Mesenchymal stem cell (in vitro differentiated cells and primary cell): ENCODE measurements around the gene ARHGEF17.
A peak's percentile ranks its signal among the peaks of the same experiment; 100 is the strongest.

Source experiments
- DNase-seq: peaks from one replicate; pipeline ENCODE4 v3.0.0-alpha.2; 2013
- H2AFZ ChIP-seq: one replicate; pipeline ENCODE4 v1.6.1; 2013; ENCODE audit warnings: low read depth, mild to moderate bottlenecking, control low read depth, inconsistent platforms, low read length, moderate library complexity
- H2AK5ac ChIP-seq: 2 replicates; pipeline ENCODE4 v1.6.1; 2013; ENCODE audit warnings: low read length, moderate library complexity, mild to moderate bottlenecking, inconsistent platforms; ENCODE audit not compliant: severe bottlenecking
- H2BK120ac ChIP-seq: one replicate; pipeline ENCODE4 v1.6.1; 2013; ENCODE audit warnings: low read depth, mild to moderate bottlenecking, inconsistent platforms, low read length, moderate library complexity
- H2BK12ac ChIP-seq, 2 experiments: one replicate each; pipeline ENCODE4 v1.6.1; 2013; ENCODE audit warnings: inconsistent platforms in 2 of 2, low read length in 2 of 2, mild to moderate bottlenecking in 2 of 2, moderate library complexity in 2 of 2, control low read depth in 1 of 2
- H2BK15ac ChIP-seq: one replicate; pipeline ENCODE4 v1.6.1; 2013; ENCODE audit warnings: mild to moderate bottlenecking, low read depth, inconsistent platforms; ENCODE audit not compliant: poor library complexity, severe bottlenecking
- H2BK5ac ChIP-seq: 2 replicates; pipeline ENCODE4 v1.6.1; 2013; ENCODE audit warnings: low read depth, mild to moderate bottlenecking, low read length, control low read depth, inconsistent platforms; ENCODE audit not compliant: poor library complexity, severe bottlenecking
- H3K14ac ChIP-seq, 2 experiments: one replicate each; pipeline ENCODE4 v1.6.1; 2013; ENCODE audit warnings: inconsistent platforms in 2 of 2, low read length in 2 of 2, control low read depth in 1 of 2, mild to moderate bottlenecking in 1 of 2, moderate library complexity in 1 of 2
- H3K18ac ChIP-seq, 2 experiments: one replicate each; pipeline ENCODE4 v1.6.1; 2013; ENCODE audit warnings: inconsistent platforms in 2 of 2, low read length in 2 of 2, control low read depth in 1 of 2, low read depth in 1 of 2, mild to moderate bottlenecking in 1 of 2
- H3K23ac ChIP-seq, 2 experiments: one replicate each; pipeline ENCODE4 v1.6.1; 2013; ENCODE audit warnings: inconsistent platforms in 2 of 2, low read length in 2 of 2, mild to moderate bottlenecking in 2 of 2, moderate library complexity in 2 of 2, control low read depth in 1 of 2
- H3K27ac ChIP-seq: 2 replicates; pipeline ENCODE4 v1.5.1; 2013; ENCODE audit warnings: mild to moderate bottlenecking, moderate library complexity, low read length, control low read depth, inconsistent platforms; ENCODE audit not compliant: poor library complexity, severe bottlenecking
- H3K27me3 ChIP-seq, 2 experiments: 2 replicates each; pipeline versions ENCODE4 v1.6.1 to v1.7.0; 2013; ENCODE audit warnings: low read length in 2 of 2, mild to moderate bottlenecking in 2 of 2, moderate library complexity in 2 of 2, control low read depth in 1 of 2, inconsistent platforms in 1 of 2; ENCODE audit not compliant: control insufficient read depth in 1 of 2, insufficient read depth in 1 of 2
- H3K36me3 ChIP-seq, 2 experiments: 2 replicates each; pipeline versions ENCODE4 v1.6.1 to v1.7.0; 2013; ENCODE audit warnings: low read length in 2 of 2, control low read depth in 1 of 2, inconsistent platforms in 1 of 2, low read depth in 1 of 2, mild to moderate bottlenecking in 1 of 2; ENCODE audit not compliant: insufficient read depth in 2 of 2, control insufficient read depth in 1 of 2
- H3K4ac ChIP-seq, 2 experiments: one replicate each; pipeline ENCODE4 v1.6.1; 2013; ENCODE audit warnings: inconsistent platforms in 2 of 2, low read length in 2 of 2, mild to moderate bottlenecking in 2 of 2, moderate library complexity in 2 of 2, control low read depth in 1 of 2, low read depth in 1 of 2
- H3K4me1 ChIP-seq: 2 replicates; pipeline ENCODE4 v1.6.1; 2013; ENCODE audit warnings: low read depth, low read length, control low read depth; ENCODE audit not compliant: control insufficient read depth, insufficient read depth
- H3K4me2 ChIP-seq: 2 replicates; pipeline ENCODE4 v1.6.1; 2013; ENCODE audit warnings: low read length, mild to moderate bottlenecking, inconsistent platforms; ENCODE audit not compliant: poor library complexity, severe bottlenecking
- H3K4me3 ChIP-seq, 2 experiments: 2 replicates each; pipeline versions ENCODE4 v1.5.1 to v1.7.0; 2013; ENCODE audit warnings: low read length in 2 of 2, mild to moderate bottlenecking in 2 of 2, control low read depth in 1 of 2, low read depth in 1 of 2; ENCODE audit not compliant: insufficient read depth in 1 of 2
- H3K79me1 ChIP-seq: replicated peaks from 2 replicates; pipeline ENCODE4 v1.6.1; 2013; ENCODE audit warnings: mild to moderate bottlenecking, control low read depth, low read length, inconsistent platforms; ENCODE audit not compliant: poor library complexity, severe bottlenecking
- H3K9ac ChIP-seq: 2 replicates; pipeline ENCODE4 v1.7.0; 2013; ENCODE audit warnings: mild to moderate bottlenecking, low read length, moderate library complexity
- H3K9me3 ChIP-seq: 2 replicates; pipeline ENCODE4 v1.7.0; 2013; ENCODE audit warnings: mild to moderate bottlenecking, low read length; ENCODE audit not compliant: control insufficient read depth
- H4K8ac ChIP-seq: one replicate; pipeline ENCODE4 v1.6.1; 2013; ENCODE audit warnings: inconsistent platforms, mild to moderate bottlenecking, low read length, moderate library complexity
- H4K91ac ChIP-seq: one replicate; pipeline ENCODE4 v1.6.1; 2013; ENCODE audit warnings: mild to moderate bottlenecking, low read length, inconsistent platforms
- WGBS: methylation state at CpG from one replicate; pipeline ENCODE4 v1.1.7; 2013; ENCODE audit warnings: mixed read lengths; 5-methylcytosine and 5-hydroxymethylcytosine counted together

The ARHGEF17 gene

GRCh38 chr11:73395297-73396208, 87.5 kb downstream of the ARHGEF17 start:
- Histone ChIP-seq H3K4me3 (no peak overlapping the region), H3K27me3 (no peaks in the 10 kb centered on the region), H3K23ac (no peak overlapping the region), H2BK5ac (no peak overlapping the region), H3K79me1 (peaks cover 12% of the 10 kb centered on the region), H3K36me3 (peaks cover 0 to 45% of the 10 kb centered on the region in 2 experiments), H3K18ac (no peak overlapping the region), H2BK12ac (no peak overlapping the region), H3K9me3 (no peaks in the 10 kb centered on the region), H2AK5ac (no peak overlapping the region), H2BK120ac (no peak overlapping the region), H3K27ac (no peak overlapping the region), H2BK15ac (no peak overlapping the region), H3K4ac (no peak overlapping the region), H4K8ac (no peak overlapping the region), H2AFZ (no peak overlapping the region), H3K14ac (no peak overlapping the region), H3K4me1 (peaks cover 15% of the 10 kb centered on the region), H3K4me2 (no peak overlapping the region), H3K9ac (peak overlapping the region; percentile 11), H4K91ac (no peak overlapping the region)
- no peak for DNase-seq
- 95% methylated on average over 21 of the region's 22 CpGs for WGBS

- H2BK5ac ChIP-seq: no peak overlapping the region
- peaks cover 5% of the 10 kb centered on the region for H3K79me1 ChIP-seq
- no peak overlapping the region for H3K27ac ChIP-seq
- no peaks in the 10 kb centered on the region for H3K9me3 ChIP-seq
- no peak overlapping the region for H2AK5ac ChIP-seq
- no peaks in the 10 kb centered on the region for H3K27me3 ChIP-seq
- H4K91ac ChIP-seq: no peak overlapping the region
- no peak overlapping the region for H2BK15ac ChIP-seq
- no peak overlapping the region for H3K4me2 ChIP-seq
- H3K4ac ChIP-seq: no peak overlapping the region
- H2BK12ac ChIP-seq: no peak overlapping the region
- no peak overlapping the region for H4K8ac ChIP-seq
- H3K4me1 ChIP-seq: peaks cover 14% of the 10 kb centered on the region
- 93% methylated on average over 5 of the region's 6 CpGs for WGBS
- no peak overlapping the region for H3K14ac ChIP-seq
- no peak overlapping the region for H2AFZ ChIP-seq
- no peak overlapping the region for H3K23ac ChIP-seq
- no peak overlapping the region for H2BK120ac ChIP-seq
- no peak for DNase-seq
- no peak overlapping the region for H3K18ac ChIP-seq
- H3K36me3 ChIP-seq: peaks cover 0 to 45% of the 10 kb centered on the region in 2 experiments
- H3K9ac ChIP-seq: peak overlapping the region; percentile 11
- H3K4me3 ChIP-seq: no peak overlapping the region
Measured at GRCh38 chr11:73396251-73396930, 88.3 kb downstream of the ARHGEF17 start.

- no peak overlapping the region for H4K8ac ChIP-seq
- no peak overlapping the region for H2BK120ac ChIP-seq
- no peak overlapping the region for H3K4me3 ChIP-seq
- H3K79me1 ChIP-seq: peaks cover 5% of the 10 kb centered on the region
- H2AK5ac ChIP-seq: no peak overlapping the region
- no peak overlapping the region for H2BK12ac ChIP-seq
- H3K27ac ChIP-seq: no peak overlapping the region
- H3K27me3 ChIP-seq: no peaks in the 10 kb centered on the region
- no peak overlapping the region for H2BK15ac ChIP-seq
- peaks cover 0 to 47% of the 10 kb centered on the region in 2 experiments for H3K36me3 ChIP-seq
- no peak overlapping the region for H3K18ac ChIP-seq
- H3K4me2 ChIP-seq: no peak overlapping the region
- no peak overlapping the region for H4K91ac ChIP-seq
- H3K4ac ChIP-seq: no peak overlapping the region
- no peak for DNase-seq
- 96% methylated on average over 7 of the region's 7 CpGs for whole genome bisulfite sequencing
- no peak overlapping the region for H3K14ac ChIP-seq
- H2BK5ac ChIP-seq: no peak overlapping the region
- no peak overlapping the region for H3K9ac ChIP-seq
- H3K4me1 ChIP-seq: peaks cover 14% of the 10 kb centered on the region
- no peak overlapping the region for H2AFZ ChIP-seq
- no peaks in the 10 kb centered on the region for H3K9me3 ChIP-seq
- H3K23ac ChIP-seq: no peak overlapping the region
Measured at GRCh38 chr11:73396985-73397384, 88.9 kb downstream of the ARHGEF17 start.

- H4K8ac ChIP-seq: no peak overlapping the region
- 96% methylated on average over 8 of the region's 8 CpGs for WGBS
Measured at GRCh38 chr11:73397468-73398131, 89.5 kb downstream of the ARHGEF17 start.

More at GRCh38 chr11:73397468-73398131, 89.5 kb downstream of the ARHGEF17 start:
- Histone ChIP-seq H2AK5ac (no peak overlapping the region), H3K36me3 (peaks cover 0 to 44% of the 10 kb centered on the region in 2 experiments), H2AFZ (no peak overlapping the region), H3K9me3 (no peaks in the 10 kb centered on the region), H4K91ac (peak overlapping the region; percentile 1), H3K9ac (no peak overlapping the region), H3K79me1 (peaks cover 5% of the 10 kb centered on the region), H3K27me3 (no peaks in the 10 kb centered on the region), H3K23ac (no peak overlapping the region), H2BK5ac (no peak overlapping the region), H3K4me1 (peaks cover 14% of the 10 kb centered on the region), H3K4me2 (no peak overlapping the region), H2BK15ac (no peak overlapping the region), H3K4me3 (no peak overlapping the region), H3K4ac (no peak overlapping the region), H3K27ac (no peak overlapping the region), H2BK120ac (no peak overlapping the region), H3K18ac (no peak overlapping the region), H3K14ac (no peak overlapping the region), H2BK12ac (no peak overlapping the region)
- DNase-seq: no peak
